ENCODE measurements around the gene KNDC1. TPM values are rescaled to one million over a fixed set of nuclear protein-coding genes. Genes with fewer than 3 reads are reported as not detected.
A peak's percentile ranks its signal among the peaks of the same experiment; 100 is the strongest.

Gene KNDC1
- total RNA-seq, 3 donors from 2014 or later, result 0.98 to 2.3 TPM; not detected in 1

- TF ChIP-seq POLR2AphosphoS5 (IDR thresholded peaks at IDR 0.05) (no peak), POLR2A (IDR thresholded peaks at IDR 0.05) (no peak)
- TF ChIP-seq, protein P1, sequence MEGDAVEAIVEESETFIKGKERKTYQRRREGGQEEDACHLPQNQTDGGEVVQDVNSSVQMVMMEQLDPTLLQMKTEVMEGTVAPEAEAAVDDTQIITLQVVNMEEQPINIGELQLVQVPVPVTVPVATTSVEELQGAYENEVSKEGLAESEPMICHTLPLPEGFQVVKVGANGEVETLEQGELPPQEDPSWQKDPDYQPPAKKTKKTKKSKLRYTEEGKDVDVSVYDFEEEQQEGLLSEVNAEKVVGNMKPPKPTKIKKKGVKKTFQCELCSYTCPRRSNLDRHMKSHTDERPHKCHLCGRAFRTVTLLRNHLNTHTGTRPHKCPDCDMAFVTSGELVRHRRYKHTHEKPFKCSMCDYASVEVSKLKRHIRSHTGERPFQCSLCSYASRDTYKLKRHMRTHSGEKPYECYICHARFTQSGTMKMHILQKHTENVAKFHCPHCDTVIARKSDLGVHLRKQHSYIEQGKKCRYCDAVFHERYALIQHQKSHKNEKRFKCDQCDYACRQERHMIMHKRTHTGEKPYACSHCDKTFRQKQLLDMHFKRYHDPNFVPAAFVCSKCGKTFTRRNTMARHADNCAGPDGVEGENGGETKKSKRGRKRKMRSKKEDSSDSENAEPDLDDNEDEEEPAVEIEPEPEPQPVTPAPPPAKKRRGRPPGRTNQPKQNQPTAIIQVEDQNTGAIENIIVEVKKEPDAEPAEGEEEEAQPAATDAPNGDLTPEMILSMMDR (IDR thresholded peaks at IDR 0.05), result no peak
- peaks cover 5 to 21% of the 10 kb centered on the region in 2 donors for H3K27me3 ChIP-seq
Observed at GRCh38 chr10:133159611-133159949, 439 bp upstream of the KNDC1 start.

GRCh38 chr10:133160826-133161471 is 930 bp downstream of the KNDC1 start:
- Histone ChIP-seq H3K4me1 (peaks cover 4 to 16% of the 10 kb centered on the region in 2 donors), H3K9me3 (no peaks in the 10 kb centered on the region), H3K27ac (no peak overlapping the region), H3K36me3 (no peaks in the 10 kb centered on the region), H3K4me3 (peak overlapping the region; percentile 24 to 80 (median 67)), H3K27me3 (peaks cover 5 to 31% of the 10 kb centered on the region in 2 donors)
- intact Hi-C loops (cut with DNase I; ENCODE audit: low total_unique reads), result no loop called here
- peak in 1 of 2 donors; percentile 42 for DNase-seq (ENCODE audit: low spot score in 2 of 2)
- TF ChIP-seq POLR2AphosphoS5 (IDR thresholded peaks at IDR 0.05), result no peak
- no peak for TF ChIP-seq POLR2A (IDR thresholded peaks at IDR 0.05)
- TF ChIP-seq, protein P1 (IDR thresholded peaks at IDR 0.05), result no peak

More at GRCh38 chr10:133159611-133159949, 439 bp upstream of the KNDC1 start:
- peak overlapping the region in 2 of 3 donors; percentile 67 to 80 for H3K4me3 ChIP-seq
- no peaks in the 10 kb centered on the region for H3K36me3 ChIP-seq
- intact Hi-C loops (cut with DNase I; ENCODE audit: low total_unique reads), result no loop called here
- H3K9me3 ChIP-seq, result no peaks in the 10 kb centered on the region
- H3K27ac ChIP-seq, result no peak overlapping the region
- H3K4me1 ChIP-seq, result peaks cover 4 to 16% of the 10 kb centered on the region in 2 donors
- peak in 1 of 2 donors; percentile 41 for DNase-seq (ENCODE audit: low spot score in 2 of 2)

- intact Hi-C loops (cut with DNase I; ENCODE audit: low total_unique reads), result no loop called here
- peak in 1 of 2 donors; percentile 27 for DNase-seq (ENCODE audit: low spot score in 2 of 2)
- Histone ChIP-seq H3K9me3 (no peaks in the 10 kb centered on the region), H3K27ac (no peak overlapping the region), H3K36me3 (no peaks in the 10 kb centered on the region), H3K4me3 (peak overlapping the region in 2 of 3 donors; percentile 67 to 80), H3K27me3 (peaks cover 5 to 31% of the 10 kb centered on the region in 2 donors), H3K4me1 (peaks cover 4 to 16% of the 10 kb centered on the region in 2 donors)
- TF ChIP-seq, protein P1 (IDR thresholded peaks at IDR 0.05), result no peak
- no peak for TF ChIP-seq POLR2A (IDR thresholded peaks at IDR 0.05)
- no peak for TF ChIP-seq POLR2AphosphoS5 (IDR thresholded peaks at IDR 0.05)
Observed at GRCh38 chr10:133161486-133162109, 1.6 kb downstream of the KNDC1 start.

- peaks cover 5 to 31% of the 10 kb centered on the region in 2 donors for H3K27me3 ChIP-seq
- H3K36me3 ChIP-seq, result no peaks in the 10 kb centered on the region
- peaks cover 4 to 16% of the 10 kb centered on the region in 2 donors for H3K4me1 ChIP-seq
- no peak overlapping the region for H3K4me3 ChIP-seq
- H3K9me3 ChIP-seq, result no peaks in the 10 kb centered on the region
- no peak overlapping the region for H3K27ac ChIP-seq
- peak in 1 of 2 donors; percentile 48 for DNase-seq (ENCODE audit: low spot score in 2 of 2)
- TF ChIP-seq, protein P1 (IDR thresholded peaks at IDR 0.05), result no peak
- TF ChIP-seq POLR2AphosphoS5 (IDR thresholded peaks at IDR 0.05), result no peak
- TF ChIP-seq POLR2A (IDR thresholded peaks at IDR 0.05), result no peak
- intact Hi-C loops (cut with DNase I; ENCODE audit: low total_unique reads), result no loop called here
Observed at GRCh38 chr10:133162178-133162909, 2.3 kb downstream of the KNDC1 start.
